ENCODE results near the gene LDLRAP1.

GRCh38 chr1:25565626-25566025, 22.2 kb downstream of the LDLRAP1 start:
- TF ChIP-seq CTCF (IDR thresholded peaks at IDR 0.05) (no peak), EP300 (IDR thresholded peaks at IDR 0.05) (no peak)

Data from sigmoid colon (tissue), 4 donors.